ENCODE data around the gene TOB1.

TOB1 gene

GRCh38 chr17:50844117-50844700 is 21.9 kb downstream of the TOB1 start:
- no peak for DNase-seq

GRCh38 chr17:50843150-50843905 is 22.8 kb downstream of the TOB1 start:
- DNase-seq, result no peak

DNA sequence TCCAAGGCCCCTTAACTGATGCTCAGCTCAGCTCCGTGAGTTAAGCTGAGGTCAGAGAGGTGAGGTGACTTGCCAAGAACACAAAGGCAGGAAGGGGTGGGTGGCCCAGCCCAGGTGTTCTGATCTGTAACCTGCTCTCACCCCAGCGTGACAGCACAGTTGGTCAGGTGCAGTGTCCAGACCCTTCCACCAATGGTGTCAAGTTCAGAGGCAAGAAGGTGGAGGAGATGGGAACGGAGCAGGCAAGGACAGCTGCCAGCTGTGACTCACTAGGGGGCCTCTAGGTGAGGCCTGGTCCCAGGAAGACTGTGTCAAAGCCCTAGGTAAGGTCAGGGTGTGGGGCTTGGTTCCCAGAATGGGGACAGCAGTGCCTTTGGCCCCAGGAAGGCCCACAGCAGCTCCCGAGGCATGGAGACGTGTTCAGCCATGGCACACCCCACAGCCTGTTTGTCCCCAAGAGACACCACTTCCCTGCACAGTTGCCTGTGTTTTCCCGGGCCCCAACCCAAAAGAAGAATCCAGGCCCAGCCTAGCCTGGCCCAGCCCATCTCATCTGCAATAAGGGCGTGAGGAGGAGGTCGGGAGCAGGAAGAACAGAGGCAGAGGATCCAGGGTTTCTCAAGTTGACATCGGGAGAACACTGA is 23.5 kb downstream of the TOB1 start:
- no peak for DNase-seq

DNA sequence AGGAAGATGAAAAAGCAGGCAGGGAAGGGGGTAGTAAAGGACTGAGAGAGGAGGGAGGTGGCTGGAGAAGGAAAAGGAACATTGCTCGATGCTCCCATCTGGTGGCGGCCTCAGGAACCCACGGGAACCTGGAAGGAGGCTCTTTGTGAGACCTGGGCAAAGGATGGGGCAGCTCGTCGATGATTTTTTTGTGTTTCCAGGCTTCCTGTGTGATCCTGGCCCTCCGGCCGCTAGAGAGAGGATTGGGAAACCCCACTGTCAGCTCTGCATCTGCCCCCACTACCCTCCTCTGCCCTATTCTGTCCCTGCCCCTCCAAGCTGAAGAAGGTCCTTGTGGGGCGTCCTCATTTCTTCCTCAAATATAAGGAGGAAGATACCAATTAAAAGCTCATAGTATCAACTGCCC is 24.2 kb downstream of the TOB1 start:
- peak; percentile 48 to 69 for DNase-seq

DNA sequence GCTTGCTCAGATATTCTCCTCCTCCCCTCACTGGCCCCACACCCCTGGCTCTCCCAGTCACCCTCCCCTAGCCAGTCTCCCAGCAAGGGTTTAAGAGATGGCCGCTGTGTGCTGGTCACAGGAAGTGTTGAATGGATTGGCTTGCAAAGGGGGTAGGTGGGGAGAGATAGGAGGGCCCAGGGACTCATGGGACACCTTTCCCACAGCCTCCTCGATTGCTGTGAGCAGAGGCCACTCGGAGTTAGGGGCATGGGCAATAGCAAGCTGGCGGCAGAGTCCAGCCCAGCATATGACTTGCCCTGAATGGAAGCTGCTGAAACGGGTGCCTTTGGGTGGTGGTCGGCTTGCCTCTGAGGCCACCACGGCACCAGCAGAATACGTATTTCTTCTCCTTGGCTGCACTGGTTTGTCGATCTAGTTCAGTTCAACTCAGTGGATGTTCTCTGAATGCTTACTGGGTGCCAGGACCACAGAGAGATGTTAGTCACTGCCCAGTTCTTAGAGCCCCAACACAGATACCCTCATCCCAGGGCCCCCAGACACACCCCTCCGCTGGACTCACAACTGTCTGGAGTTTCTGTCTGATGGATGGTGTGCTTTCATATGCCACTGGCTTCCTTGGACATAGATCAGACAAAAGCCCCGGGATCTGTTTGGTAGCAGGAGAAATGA is 24.7 kb downstream of the TOB1 start:
- DNase-seq, result no peak

GRCh38 chr17:50840311-50840851 is 25.8 kb downstream of the TOB1 start:
- DNase-seq, result no peak

GRCh38 chr17:50839591-50840310 is 26.4 kb downstream of the TOB1 start:
- no peak for DNase-seq

DNA sequence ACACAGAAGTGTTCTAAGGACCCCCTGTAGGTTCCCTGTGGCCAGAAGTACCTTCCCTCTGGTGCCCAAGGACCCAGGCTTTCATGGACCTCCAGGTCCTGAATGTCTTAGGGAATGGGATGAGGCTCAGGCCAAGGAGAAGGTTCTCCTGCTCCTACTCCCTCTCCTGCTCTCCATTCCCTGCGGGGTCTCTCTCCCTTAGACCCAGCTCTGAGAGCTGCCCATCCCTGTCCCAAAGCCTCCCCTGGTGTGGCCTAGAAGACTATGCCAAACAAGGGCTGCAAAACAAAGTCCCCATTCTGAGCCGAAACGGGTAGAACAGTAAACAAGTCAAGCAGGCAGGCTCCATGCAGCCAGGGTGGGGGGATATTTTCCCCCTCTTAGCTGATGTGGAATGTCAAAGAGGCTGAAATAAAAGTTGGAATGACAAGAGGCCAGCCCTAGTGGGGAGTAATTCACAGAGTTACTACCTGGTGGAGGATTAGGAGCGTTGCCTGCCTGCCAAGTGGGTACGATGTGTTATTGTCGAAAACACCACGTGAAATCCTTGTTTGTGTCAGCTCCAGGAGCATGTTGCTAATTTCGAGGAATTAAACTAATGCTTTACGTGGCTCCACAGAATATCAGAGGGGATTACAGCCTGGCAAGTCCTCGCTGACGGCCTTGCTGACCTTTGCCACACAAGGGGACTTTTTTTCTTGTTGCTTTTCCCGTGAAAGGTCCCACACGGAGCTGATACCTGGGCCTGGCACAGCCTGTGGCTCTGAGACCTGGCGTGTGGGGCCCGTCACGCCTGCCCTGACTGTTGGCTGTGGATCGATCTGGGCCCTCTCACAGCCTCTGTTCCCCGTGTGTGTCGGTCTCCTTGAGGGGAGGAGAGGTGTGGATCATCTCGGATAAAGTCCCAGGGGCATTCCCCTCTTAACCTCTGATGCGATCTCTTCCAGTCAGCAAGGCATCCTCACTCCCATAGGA is 27.9 kb downstream of the TOB1 start:
- DNase-seq, result no peak

DNA sequence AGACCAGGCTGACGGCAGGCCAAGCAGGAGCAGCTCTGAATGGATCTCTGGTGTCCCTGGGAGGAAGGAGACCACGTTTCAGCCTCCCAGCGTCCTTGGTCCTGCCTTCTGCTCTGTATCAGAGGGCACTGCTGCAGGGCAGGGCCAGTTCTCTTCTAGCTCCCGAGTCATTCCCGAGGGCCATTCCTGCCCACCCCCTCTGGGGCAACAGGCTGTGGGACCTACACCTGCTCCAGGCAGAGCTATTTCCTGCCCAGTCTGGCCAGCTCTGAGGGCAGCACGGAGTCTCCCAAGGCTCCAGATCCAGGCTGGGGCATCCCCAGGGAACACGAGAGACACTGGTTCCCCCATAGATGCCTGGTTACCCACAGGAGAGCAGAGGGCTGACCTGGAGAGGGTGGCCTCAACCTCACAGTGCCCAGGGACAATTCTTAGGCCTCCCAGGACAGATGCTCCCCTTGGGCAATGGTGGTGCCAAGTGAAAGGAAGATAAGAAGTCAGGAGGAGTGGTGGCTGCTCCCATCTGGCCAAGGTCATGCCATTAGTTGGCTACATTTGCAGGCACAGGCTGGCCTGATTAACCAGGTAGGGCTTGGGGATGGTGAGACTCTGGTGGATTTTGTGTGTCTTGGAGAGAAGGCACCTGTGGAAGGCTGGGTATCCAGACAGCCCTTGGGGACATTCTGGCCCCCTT is 28.7 kb downstream of the TOB1 start:
- DNase-seq, result no peak

- DNase-seq, result no peak
These were observed 29.3 kb downstream of the TOB1 start for GRCh38 chr17:50836826-50837225.

- DNase-seq, result peak in 1 of 2 experiments; percentile 33
These were observed 30.6 kb downstream of the TOB1 start, which contains the start of gene WFIKKN2 for GRCh38 chr17:50835301-50836234. Gene WFIKKN2 (plus strand): TSS chr17:50835586. CDS start chr17:50835938, 352 bp downstream.

DNA sequence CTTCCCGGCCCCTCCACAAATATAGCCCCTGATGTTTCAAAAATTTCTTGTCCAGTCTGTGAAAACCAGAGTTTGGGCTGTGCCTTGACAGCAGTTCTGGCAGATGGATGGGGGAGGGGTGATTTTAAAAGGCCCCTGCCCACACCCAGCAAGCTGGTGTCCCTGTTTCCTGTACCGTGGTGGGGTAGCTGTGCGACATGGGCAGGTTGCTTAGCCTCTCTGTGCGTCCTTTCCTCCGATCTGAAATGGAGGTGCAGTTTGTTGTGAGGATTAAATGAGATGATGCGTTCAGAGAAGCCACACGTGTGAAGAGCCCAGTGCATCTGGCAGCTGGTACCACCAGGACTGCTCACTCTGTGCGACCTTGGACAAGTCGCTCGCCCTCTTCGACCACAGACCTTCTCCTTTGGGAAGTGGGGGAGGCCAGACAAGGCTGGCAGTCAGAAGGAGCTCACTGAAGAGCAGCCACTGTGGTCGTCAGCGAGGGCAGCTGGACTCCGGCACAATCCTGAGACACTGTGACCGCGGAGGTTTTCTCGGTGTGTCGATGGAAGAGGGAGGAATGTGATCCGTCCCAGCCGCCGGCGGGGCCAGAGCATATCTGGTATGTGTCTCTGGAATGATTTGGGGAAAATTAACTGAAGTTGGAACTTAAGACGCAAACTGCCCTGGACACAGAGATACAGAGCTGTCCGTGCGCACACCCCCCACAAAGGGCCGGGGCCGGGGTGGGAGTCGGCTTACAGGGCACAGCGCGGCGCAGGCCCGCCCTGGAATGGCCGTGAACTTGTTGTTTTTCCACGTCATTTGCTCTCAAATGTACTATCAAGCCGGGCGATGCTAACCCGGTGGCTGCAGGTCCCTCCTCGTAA is 31.5 kb downstream of the TOB1 start:
- DNase-seq, result peak; percentile 25 to 36

DNA sequence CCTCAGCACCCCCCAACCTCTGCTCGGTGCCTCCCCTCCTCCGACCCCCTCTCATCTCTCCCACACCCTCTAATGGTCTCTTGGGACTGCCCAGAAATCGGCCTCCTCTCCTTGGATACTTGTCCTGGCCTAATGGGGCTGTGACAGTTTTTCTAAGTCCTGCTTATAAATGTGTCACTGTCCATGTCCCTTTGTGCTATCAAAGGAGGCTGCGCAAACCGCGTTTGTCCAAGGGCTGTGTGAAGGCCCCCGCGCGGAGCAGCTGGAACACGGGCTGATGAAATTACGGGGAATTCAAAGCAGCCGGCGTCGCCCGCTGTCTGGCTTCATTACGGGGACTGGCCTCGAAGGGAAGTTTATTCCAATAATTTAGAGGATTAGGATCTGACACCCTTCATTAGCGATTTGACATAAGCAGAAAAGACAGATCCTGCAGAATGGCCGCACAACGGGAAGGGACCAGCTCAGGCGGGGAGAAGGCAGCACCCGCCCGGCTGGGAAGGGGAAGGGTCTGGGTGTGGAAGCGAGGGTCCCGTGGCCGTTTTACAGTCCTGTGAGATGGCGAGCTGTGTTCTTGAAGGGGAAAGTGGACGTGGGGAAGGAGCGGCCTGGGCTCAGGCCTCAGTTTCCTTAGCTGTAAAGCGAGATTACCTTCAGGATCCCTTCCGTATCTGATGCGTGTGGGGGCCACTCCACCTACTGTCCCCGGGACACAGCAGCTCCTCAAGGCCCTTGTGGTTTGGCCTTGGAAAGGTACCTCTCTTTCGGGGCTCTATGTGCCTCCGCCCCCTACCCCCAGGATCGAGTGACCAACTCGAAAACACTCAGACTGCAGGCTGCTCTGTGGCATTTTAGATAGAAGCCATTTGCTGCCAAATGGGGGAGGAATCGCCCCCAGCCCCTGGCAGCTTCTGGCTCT is 32.4 kb downstream of the TOB1 start:
- peak in 1 of 2 experiments; percentile 33 for DNase-seq

GRCh38 chr17:50832864-50833381 is 33.2 kb downstream of the TOB1 start:
- DNase-seq, result no peak

GRCh38 chr17:50832267-50832863 is 33.8 kb downstream of the TOB1 start:
- DNase-seq, result no peak

DNA sequence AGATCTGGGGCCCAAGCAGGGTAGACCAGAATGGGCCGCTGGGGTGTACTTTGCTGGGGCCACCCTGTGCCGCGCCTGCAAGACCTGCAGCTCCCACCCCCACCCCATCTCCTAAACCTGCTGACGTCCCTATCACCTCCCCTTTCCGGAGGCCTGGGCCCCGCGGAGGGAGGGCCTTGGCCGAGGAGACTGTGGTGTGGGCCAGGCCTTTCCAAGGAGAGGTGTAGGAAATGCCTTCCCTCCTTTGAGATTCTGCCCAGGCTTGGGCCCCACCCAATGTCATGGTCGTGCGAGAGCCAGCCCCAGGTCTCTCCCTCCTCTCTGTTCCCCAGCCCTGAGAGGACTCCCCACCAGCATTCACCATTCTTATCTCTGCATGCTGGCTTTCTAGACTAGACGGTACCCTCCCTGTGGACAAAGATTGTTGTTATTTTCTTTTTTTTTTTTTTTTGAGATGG is 34.7 kb downstream of the TOB1 start:
- DNase-seq, result no peak
